ENCODE data around the gene RPL34.

- TF ChIP-seq POLR2A (IDR thresholded peaks at IDR 0.05; ENCODE audit: low read depth, low read length) = no peak
- TF ChIP-seq CTCF (conservative IDR thresholded peaks at IDR 0.05; ENCODE audit: low read depth, low read length) = no peak
These were observed 29.5 kb downstream of the RPL34 start for GRCh38 chr4:108649863-108650211.

Data from IMR-90 (cell line).